ENCODE data around the gene UNC45B. TPM values are rescaled to one million over a fixed set of nuclear protein-coding genes. Genes with fewer than 3 reads are reported as not detected.

Gene UNC45B
- total and polyA plus RNA-seq, 2 of the 13 experiments (the other 11 are each of a cell fraction or from before 2014, with no cell fraction given): 0.01 TPM; not detected in 1

DNA sequence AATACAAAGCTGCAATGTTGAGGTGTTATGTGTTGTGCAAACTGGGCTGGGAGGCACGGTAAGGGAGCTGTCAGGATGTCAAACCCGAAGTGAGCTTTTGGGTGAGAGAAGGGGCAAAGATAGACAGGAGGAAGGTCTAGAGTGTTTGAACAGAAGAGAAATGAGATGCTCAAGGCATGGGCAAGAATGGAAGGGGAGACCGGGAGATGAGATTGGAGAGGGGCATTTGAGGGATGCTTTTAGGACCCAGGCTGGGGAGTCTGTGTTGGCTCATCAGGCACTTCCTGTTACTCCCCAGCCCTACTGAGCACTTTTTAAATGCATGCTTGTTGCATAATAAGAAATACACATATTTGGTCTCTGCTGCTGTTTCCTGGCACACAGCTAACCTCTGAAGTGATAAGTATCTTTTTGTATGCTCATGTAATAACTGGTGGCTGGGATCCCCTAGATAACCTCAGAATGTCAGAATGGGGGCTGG, 13.7 kb downstream of the UNC45B start (continued):
- TF ChIP-seq, protein P1, sequence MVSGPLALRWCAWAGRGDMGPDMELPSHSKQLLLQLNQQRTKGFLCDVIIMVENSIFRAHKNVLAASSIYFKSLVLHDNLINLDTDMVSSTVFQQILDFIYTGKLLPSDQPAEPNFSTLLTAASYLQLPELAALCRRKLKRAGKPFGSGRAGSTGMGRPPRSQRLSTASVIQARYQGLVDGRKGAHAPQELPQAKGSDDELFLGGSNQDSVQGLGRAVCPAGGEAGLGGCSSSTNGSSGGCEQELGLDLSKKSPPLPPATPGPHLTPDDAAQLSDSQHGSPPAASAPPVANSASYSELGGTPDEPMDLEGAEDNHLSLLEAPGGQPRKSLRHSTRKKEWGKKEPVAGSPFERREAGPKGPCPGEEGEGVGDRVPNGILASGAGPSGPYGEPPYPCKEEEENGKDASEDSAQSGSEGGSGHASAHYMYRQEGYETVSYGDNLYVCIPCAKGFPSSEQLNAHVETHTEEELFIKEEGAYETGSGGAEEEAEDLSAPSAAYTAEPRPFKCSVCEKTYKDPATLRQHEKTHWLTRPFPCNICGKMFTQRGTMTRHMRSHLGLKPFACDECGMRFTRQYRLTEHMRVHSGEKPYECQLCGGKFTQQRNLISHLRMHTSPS (CRISPR knock-in tag; IDR thresholded peaks at IDR 0.05; ENCODE audit: low read depth): no peak
- TF ChIP-seq, protein P2, sequence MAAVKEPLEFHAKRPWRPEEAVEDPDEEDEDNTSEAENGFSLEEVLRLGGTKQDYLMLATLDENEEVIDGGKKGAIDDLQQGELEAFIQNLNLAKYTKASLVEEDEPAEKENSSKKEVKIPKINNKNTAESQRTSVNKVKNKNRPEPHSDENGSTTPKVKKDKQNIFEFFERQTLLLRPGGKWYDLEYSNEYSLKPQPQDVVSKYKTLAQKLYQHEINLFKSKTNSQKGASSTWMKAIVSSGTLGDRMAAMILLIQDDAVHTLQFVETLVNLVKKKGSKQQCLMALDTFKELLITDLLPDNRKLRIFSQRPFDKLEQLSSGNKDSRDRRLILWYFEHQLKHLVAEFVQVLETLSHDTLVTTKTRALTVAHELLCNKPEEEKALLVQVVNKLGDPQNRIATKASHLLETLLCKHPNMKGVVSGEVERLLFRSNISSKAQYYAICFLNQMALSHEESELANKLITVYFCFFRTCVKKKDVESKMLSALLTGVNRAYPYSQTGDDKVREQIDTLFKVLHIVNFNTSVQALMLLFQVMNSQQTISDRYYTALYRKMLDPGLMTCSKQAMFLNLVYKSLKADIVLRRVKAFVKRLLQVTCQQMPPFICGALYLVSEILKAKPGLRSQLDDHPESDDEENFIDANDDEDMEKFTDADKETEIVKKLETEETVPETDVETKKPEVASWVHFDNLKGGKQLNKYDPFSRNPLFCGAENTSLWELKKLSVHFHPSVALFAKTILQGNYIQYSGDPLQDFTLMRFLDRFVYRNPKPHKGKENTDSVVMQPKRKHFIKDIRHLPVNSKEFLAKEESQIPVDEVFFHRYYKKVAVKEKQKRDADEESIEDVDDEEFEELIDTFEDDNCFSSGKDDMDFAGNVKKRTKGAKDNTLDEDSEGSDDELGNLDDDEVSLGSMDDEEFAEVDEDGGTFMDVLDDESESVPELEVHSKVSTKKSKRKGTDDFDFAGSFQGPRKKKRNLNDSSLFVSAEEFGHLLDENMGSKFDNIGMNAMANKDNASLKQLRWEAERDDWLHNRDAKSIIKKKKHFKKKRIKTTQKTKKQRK (IDR thresholded peaks at IDR 0.05; ENCODE audit: low read length): no peak
- TF ChIP-seq, protein P3, sequence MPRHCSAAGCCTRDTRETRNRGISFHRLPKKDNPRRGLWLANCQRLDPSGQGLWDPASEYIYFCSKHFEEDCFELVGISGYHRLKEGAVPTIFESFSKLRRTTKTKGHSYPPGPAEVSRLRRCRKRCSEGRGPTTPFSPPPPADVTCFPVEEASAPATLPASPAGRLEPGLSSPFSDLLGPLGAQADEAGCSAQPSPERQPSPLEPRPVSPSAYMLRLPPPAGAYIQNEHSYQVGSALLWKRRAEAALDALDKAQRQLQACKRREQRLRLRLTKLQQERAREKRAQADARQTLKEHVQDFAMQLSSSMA (CRISPR knock-in tag; IDR thresholded peaks at IDR 0.05): no peak
- no peak for TF ChIP-seq ATF1 (CRISPR knock-in tag; IDR thresholded peaks at IDR 0.05)

DNA sequence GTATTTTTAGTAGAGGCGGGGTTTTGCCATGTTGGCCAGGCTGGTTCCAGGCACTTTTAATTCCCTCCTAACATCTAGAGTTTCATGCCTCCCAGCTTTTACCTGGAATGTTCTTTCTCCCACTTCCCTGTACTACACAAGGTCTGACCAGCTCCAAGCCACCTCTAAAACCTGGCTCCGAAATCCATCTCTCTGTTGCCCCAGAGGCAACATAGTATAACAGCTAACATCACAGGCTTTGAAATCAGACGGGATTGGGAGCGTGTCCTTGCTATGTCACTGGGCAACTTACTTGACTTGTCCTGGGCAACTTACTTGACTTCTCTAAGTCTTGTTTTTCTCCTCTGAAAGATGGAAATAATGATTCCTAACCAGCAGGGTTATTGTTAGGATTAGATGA, 15.1 kb downstream of the UNC45B start:
- FAIRE-seq: no peak
- H3K9ac ChIP-seq (ENCODE audit: insufficient read depth, low read depth, low read length): no peak overlapping the region
- intact Hi-C loops (cut with micrococcal nuclease; ENCODE audit: unreplicated experiment) (no loop called here), in situ Hi-C loops (cut with HindIII; ENCODE audit: extremely low pct_ligation_motif_present, low pct_unique_long_range_greater_than_20kb) (no loop called here)
- no TSS peak for BruUV-seq (replicated peaks)
- no peak overlapping the region for H3K27ac ChIP-seq (ENCODE audit: extremely low read length, insufficient read depth, low read length)
- no peaks in the 10 kb centered on the region for H3K9me3 ChIP-seq (ENCODE audit: low read length)
- no peaks in the 10 kb centered on the region for H3K36me3 ChIP-seq (replicated peaks in 1 of 2; ENCODE audit: control insufficient read depth in 1 of 2, insufficient read depth in 2 of 2, low read length in 2 of 2)
- no peak overlapping the region for H3K4me3 ChIP-seq (replicated peaks in 1 of 3; ENCODE audit: insufficient read depth in 1 of 3, low read depth in 2 of 3, low read length in 3 of 3)
- 15% methylated on average over 4 of the region's 4 CpGs for WGBS (ENCODE audit: low lambda C conversion rate)
- H2AFZ ChIP-seq (ENCODE audit: low read length): no peak overlapping the region
- H3K79me2 ChIP-seq (ENCODE audit: insufficient read depth, low read length): no peaks in the 10 kb centered on the region
- ChIA-PET POLR2A (no interaction called here), CTCF (ENCODE audit: low intra/inter-chr PET ratio, low total read pairs) (no interaction called here)
- DNase-seq (ENCODE audit: low spot score): no peak
- no peak overlapping the region for H3K4me2 ChIP-seq (ENCODE audit: low read depth, low read length)
- ATAC-seq: no peak
- H3K4me1 ChIP-seq (ENCODE audit: insufficient read depth, low read length): no peaks in the 10 kb centered on the region
- peaks cover 0 to 14% of the 10 kb centered on the region in 2 experiments; a peak in 3 of 5 replicates for H3K27me3 ChIP-seq (ENCODE audit: control insufficient read depth in 1 of 2, insufficient read depth in 2 of 2, low read length in 2 of 2)
- no peak for TF ChIP-seq MIXL1 (CRISPR knock-in tag; IDR thresholded peaks at IDR 0.05)
- TF ChIP-seq, protein P4, sequence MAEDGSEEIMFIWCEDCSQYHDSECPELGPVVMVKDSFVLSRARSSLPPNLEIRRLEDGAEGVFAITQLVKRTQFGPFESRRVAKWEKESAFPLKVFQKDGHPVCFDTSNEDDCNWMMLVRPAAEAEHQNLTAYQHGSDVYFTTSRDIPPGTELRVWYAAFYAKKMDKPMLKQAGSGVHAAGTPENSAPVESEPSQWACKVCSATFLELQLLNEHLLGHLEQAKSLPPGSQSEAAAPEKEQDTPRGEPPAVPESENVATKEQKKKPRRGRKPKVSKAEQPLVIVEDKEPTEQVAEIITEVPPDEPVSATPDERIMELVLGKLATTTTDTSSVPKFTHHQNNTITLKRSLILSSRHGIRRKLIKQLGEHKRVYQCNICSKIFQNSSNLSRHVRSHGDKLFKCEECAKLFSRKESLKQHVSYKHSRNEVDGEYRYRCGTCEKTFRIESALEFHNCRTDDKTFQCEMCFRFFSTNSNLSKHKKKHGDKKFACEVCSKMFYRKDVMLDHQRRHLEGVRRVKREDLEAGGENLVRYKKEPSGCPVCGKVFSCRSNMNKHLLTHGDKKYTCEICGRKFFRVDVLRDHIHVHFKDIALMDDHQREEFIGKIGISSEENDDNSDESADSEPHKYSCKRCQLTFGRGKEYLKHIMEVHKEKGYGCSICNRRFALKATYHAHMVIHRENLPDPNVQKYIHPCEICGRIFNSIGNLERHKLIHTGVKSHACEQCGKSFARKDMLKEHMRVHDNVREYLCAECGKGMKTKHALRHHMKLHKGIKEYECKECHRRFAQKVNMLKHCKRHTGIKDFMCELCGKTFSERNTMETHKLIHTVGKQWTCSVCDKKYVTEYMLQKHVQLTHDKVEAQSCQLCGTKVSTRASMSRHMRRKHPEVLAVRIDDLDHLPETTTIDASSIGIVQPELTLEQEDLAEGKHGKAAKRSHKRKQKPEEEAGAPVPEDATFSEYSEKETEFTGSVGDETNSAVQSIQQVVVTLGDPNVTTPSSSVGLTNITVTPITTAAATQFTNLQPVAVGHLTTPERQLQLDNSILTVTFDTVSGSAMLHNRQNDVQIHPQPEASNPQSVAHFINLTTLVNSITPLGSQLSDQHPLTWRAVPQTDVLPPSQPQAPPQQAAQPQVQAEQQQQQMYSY (CRISPR knock-in tag; IDR thresholded peaks at IDR 0.05): 0 out of 2 replicates have a peak, but pooled peaks have one; percentile 50
- no peaks in the 10 kb centered on the region for H4K20me1 ChIP-seq (ENCODE audit: insufficient read depth, low read length)
